T1000 (cell line): Measurements from ENCODE around the gene GVQW3.

ENCODE experiments used
- DNase-seq: peaks from one replicate; lab custom pipeline; 2025; ENCODE audit warnings: mixed read lengths; lab: John Stamatoyannopoulos, UW

The GVQW3 gene

DNA sequence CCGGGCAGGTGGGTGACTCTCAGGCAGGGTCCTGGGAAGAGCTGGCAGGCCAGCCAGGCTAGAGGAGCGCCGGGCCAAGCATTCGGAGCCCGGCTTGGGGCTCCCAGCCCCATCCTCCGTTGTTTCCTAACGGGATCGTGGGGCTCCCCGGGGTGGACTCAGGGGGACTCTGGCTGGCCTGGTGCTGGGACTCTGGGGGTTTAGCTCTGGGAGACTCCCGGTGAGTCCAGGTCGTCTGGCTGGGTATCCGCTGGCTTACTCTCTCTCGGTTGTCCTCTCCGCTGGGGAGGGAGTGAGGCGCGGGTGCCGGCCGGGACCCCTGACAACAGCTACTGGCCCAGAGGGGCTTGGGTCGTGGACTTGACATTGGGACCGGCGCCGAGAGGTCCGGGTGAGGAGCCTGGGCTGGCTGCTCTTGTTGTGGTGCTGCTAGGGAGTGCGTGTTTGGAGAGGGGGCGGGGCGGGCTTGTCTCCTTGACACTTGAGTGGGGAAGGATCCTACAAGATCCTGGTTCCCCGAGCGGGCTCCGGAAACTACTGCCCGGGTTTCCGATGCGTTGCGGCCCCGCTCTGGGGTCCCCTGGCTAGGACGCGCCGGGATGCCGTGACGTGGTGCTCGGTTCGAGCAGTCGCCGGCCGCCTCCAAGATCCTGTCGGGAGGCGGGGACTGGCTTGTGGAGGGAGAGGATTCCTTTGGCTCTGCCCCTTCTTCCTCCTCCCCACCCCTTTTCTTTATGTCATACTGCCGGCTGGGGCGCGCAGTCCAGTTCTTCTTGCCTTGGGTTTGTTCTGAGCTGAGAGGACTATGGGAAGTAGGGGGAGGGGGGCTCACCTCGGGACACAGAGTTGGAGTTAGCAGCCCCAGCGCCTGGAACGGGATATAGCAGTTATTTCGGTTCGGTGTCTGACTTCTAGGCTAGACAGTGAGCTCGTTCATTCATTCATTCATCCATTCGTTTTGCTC lies 64.3 kb downstream of the GVQW3 start:
- DNase-seq, result peak; percentile 50

DNA sequence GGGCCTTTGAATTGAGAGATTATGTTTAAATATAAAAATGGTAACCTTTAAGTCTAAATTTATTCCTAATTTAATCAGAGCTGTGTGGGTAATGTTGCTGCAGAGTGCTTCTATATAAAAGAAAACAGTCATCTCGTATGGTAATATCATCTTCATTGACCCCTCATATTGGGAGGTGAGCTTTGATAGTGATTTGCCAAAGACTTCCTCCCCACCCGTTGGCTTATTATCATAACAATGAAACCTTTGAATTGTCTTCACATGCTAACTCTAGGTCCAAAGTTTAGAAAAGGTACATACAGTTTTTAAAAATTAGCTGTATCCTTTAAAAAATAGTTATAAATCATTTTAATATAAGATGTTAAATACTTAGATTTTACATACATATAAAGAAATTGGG lies 67.4 kb downstream of the GVQW3 start:
- DNase-seq, result no peak

GRCh38 chr11:76453248-76453647 lies 72.1 kb downstream of the GVQW3 start:
- DNase-seq, result no peak

- DNase-seq, result no peak
These were observed 74.2 kb downstream of the GVQW3 start for GRCh38 chr11:76455331-76455730.

DNA sequence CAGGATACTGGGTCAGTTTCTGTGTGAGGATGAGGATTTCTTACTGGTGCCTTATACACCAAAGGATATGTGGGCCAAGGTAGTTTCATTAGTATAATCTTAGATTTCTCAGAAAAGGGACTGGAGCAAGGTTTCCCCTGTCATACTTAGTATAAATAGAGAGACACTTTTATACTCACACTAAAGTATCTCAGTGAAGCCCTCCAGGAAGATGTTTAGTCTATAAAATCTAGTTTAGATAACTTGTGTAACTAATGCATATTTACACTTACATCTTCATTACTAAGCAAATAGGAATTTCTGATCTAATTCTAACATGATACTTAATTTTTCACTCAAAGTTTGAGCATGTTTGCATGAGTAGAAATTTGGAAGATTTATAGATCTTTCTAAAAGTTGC lies 74.8 kb downstream of the GVQW3 start:
- DNase-seq, result no peak

DNA sequence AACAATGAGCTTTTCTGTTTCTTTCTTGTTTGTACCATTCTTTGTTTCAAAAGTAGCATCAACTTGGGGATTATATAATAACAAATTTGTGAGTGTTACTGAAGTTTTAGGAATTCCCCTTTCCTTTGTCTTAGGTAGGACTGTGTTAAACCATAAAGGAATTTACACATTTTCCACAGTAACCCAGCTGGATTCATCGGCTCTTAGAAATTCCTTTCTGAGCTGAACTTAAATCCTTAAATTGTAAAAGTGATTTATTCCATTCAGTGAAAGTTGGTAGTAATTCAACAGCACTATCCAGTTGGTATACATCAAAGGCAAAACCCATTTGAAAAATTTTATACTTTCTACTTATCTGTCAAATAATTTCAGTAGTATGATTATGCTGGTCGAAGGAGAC lies 75.4 kb downstream of the GVQW3 start:
- no peak for DNase-seq
